ENCODE results near the gene CALY.

CALY gene

DNA sequence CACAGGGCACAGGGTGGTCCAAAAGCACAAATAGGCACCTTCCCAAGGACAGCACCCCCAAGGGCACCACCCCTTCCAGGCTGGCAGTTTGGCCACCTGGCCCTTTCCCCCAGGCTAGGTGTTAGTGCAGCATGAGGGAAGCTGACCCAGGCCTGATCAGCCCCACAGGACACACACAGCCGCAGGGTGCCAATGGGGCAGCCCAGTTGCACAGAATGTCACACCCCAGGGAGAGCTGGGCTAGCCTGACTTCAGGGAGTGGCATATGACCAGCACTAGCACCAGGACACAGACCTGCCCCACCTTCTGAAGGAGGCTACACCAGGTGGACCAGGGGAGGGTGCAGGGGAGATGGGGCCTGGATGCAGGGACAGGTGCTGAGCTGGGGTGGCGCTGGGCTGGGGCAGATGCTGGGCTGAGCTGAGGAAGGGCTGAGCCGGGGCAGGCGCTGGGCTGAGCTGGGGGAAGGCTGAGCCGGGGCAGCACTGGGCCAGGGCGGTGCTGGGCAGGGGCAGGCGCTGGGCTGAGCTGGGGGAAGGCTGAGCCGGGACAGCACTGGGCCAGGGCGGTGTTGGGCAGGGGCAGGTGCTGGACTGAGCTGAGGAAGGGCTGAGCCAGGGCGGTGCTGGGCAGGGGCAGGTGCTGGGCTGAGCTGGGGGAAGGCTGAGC, 56.2 kb downstream of the CALY start:
- TF ChIP-seq, protein P1, sequence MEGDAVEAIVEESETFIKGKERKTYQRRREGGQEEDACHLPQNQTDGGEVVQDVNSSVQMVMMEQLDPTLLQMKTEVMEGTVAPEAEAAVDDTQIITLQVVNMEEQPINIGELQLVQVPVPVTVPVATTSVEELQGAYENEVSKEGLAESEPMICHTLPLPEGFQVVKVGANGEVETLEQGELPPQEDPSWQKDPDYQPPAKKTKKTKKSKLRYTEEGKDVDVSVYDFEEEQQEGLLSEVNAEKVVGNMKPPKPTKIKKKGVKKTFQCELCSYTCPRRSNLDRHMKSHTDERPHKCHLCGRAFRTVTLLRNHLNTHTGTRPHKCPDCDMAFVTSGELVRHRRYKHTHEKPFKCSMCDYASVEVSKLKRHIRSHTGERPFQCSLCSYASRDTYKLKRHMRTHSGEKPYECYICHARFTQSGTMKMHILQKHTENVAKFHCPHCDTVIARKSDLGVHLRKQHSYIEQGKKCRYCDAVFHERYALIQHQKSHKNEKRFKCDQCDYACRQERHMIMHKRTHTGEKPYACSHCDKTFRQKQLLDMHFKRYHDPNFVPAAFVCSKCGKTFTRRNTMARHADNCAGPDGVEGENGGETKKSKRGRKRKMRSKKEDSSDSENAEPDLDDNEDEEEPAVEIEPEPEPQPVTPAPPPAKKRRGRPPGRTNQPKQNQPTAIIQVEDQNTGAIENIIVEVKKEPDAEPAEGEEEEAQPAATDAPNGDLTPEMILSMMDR (IDR thresholded peaks at IDR 0.05; ENCODE audit: low read depth, low read length): no peak
- no peak overlapping the region for H3K4me3 ChIP-seq (replicated peaks in 1 of 2; ENCODE audit: low read depth in 2 of 2, low read length in 2 of 2)
- DNase-seq (ENCODE audit: low read depth in 2 of 2): no peak

- no peak for DNase-seq (ENCODE audit: low read depth in 2 of 2)
- TF ChIP-seq, protein P1 (IDR thresholded peaks at IDR 0.05; ENCODE audit: low read depth, low read length): no peak
- no peak overlapping the region for H3K4me3 ChIP-seq (replicated peaks in 1 of 2; ENCODE audit: low read depth in 2 of 2, low read length in 2 of 2)
Observed at GRCh38 chr10:133279326-133280226, 57.1 kb downstream of the CALY start.

DNA sequence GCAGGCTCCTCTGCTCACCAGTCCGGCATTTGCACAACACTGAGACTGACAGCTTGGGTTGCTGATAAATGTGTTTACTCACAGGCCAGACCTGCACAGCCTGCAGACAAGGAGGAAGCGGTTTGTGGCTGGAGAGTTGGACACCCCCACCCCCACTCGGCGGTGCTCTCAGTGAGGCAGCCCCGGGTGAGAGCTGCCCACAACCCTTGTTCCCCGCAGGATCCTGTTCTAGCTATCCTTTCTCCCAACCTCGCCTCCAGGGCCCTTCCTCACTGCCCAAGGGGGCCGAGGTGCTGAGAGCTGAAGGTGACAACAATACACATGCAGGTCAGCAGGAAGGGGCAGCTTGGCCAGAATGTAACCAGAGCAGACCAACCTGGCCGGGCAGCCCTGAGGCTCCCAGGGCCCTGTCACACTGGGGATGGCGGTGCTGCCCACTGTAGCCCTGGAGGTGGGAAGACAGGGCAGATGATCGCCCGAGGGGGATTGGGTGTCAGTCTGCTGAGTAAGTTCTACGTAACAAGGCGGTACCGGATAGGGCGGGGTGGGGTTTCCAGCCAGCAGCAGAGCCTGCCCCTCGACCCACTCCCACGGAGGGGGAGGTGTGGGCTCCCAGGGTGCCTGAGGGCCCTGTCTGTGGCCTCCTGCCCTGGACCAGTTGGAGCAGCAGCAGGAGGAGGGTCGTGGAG, 58.0 kb downstream of the CALY start:
- TF ChIP-seq, protein P1 (IDR thresholded peaks at IDR 0.05; ENCODE audit: low read depth, low read length): no peak
- peak; percentile 44 to 45 for DNase-seq (ENCODE audit: low read depth in 2 of 2)
- no peak overlapping the region for H3K4me3 ChIP-seq (replicated peaks in 1 of 2; ENCODE audit: low read depth in 2 of 2, low read length in 2 of 2)

DNA sequence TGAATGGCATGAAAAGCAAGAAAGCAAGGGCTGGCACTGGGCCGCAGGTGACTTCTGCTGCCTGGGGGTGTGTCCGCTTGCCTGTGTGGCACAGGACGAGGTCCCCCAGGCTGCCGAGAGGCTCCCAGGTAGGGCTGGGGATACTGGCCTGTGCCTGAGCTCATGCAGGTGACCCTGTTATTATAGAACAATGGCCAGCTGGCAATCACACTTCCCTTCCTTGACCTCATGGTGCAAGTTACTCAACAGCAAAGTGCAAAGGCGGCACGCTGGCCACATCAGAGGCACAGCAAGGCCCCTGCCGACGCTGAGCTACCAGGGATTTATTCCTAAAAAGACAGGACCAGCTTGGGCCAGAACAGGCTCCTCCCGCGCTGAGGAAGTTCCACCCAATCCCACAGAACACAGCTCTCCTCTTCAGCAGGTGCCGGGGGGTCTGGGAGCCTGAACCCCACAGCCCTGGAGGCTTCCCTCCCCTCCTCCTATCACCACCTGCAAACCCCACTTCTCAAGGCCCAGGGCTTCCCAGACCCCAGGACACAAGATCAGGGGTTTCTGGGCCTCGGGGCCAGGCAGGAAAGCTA, 58.6 kb downstream of the CALY start:
- DNase-seq (ENCODE audit: low read depth in 2 of 2): no peak
- TF ChIP-seq, protein P1 (IDR thresholded peaks at IDR 0.05; ENCODE audit: low read depth, low read length): no peak
- no peak overlapping the region for H3K4me3 ChIP-seq (replicated peaks in 1 of 2; ENCODE audit: low read depth in 2 of 2, low read length in 2 of 2)

DNA sequence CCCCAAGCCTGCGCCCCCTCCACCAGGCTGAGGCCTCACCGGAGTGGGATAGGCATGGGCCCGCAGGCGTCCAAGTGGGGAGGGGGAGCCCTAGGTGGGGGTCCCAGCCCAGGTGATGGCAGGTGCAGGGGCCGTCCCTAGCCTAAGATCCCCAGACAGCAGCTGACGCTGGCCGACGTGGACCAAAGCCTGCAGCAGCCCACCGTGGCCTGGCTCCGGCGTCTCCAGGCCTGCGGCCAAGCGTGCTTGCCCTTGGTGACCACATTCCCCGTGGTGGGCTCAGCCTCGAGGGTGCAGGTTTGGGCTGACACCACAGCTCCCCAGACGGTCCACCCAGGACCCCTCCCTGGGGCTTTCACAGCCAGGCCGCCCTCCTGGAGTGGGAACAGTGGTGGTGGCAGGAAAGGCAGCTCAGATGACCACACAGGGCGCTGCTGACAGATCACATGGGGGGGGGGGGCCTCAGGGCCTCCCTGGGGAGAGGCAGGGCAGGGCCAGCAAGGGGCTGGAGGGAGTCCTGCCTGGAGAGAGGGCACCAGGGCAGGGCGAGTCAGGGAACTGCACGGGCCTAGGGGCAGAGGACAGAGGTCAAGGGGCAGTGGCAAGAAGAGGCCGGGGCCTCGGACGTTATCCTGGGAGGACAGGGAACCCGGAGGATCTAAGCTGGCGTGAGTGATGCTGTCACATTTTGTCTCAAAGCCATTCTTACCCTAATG, 59.3 kb downstream of the CALY start:
- DNase-seq (ENCODE audit: low read depth in 2 of 2): no peak
- no peak overlapping the region for H3K4me3 ChIP-seq (replicated peaks in 1 of 2; ENCODE audit: low read depth in 2 of 2, low read length in 2 of 2)
- TF ChIP-seq, protein P1 (IDR thresholded peaks at IDR 0.05; ENCODE audit: low read depth, low read length): no peak

All from cardiac fibroblast (primary cell).